SK-N-SH treated with all-trans-retinoic acid at 6 μM for 48 hours (cell line): Measurements from ENCODE around the gene ZNRF4.

Experiments
- ATAC-seq: fragments of 200-7000 bp; cut with Tn5 transposase; 3 replicates; pipeline ENCODE4 v1.9.1; 2020; ENCODE audit warnings: mild to moderate bottlenecking, moderate library complexity
- ARNTL ChIP-seq: fragments of 450-650 bp; formaldehyde crosslinking; IDR thresholded peaks from 2 replicates; pipeline ENCODE4 v1.5.0; 2020; ENCODE audit warnings: low read depth, mild to moderate bottlenecking, moderate library complexity, borderline replicate concordance
- BACH2 ChIP-seq: fragments of 250-450 bp; sonication (Bioruptor Pico); IDR thresholded peaks from 2 replicates; pipeline ENCODE4 v1.9.0; 2021; ENCODE audit warnings: mild to moderate bottlenecking, borderline replicate concordance
- CREB5 ChIP-seq: fragments of 250-450 bp; sonication (Bioruptor Pico); IDR thresholded peaks from 2 replicates; pipeline ENCODE4 v1.5.1; 2020; ENCODE audit warnings: low read depth, mild to moderate bottlenecking, moderate library complexity
- CSDC2 ChIP-seq: fragments of 250-450 bp; sonication (Bioruptor Pico); IDR thresholded peaks from 2 replicates; pipeline ENCODE4 v1.5.0; 2020; ENCODE audit warnings: mild to moderate bottlenecking, moderate library complexity
- CSRNP3 ChIP-seq: fragments of 250-450 bp; sonication (Bioruptor Pico); IDR thresholded peaks from 2 replicates; pipeline ENCODE4 v1.5.1; 2021; ENCODE audit warnings: mild to moderate bottlenecking, moderate library complexity
- ESRRG ChIP-seq: fragments of 250-450 bp; sonication (Bioruptor Pico); IDR thresholded peaks from 2 replicates; pipeline ENCODE4 v1.6.1; 2021; ENCODE audit warnings: mild to moderate bottlenecking
- ISL1 ChIP-seq: fragments of 250-450 bp; sonication (Bioruptor Pico); IDR thresholded peaks from 2 replicates; pipeline ENCODE4 v2.1.2; 2022; ENCODE audit warnings: mild to moderate bottlenecking, moderate library complexity
- OSR1 ChIP-seq: fragments of 250-450 bp; sonication (Bioruptor Pico); IDR thresholded peaks from 2 replicates; pipeline ENCODE4 v1.8.0; 2022; ENCODE audit warnings: moderate library complexity, mild to moderate bottlenecking, inconsistent platforms
- PATZ1 ChIP-seq: fragments of 250-450 bp; sonication (Bioruptor Pico); IDR thresholded peaks from 2 replicates; pipeline ENCODE4 v1.8.0; 2020; ENCODE audit warnings: mild to moderate bottlenecking, moderate library complexity, borderline replicate concordance
- POU6F1 ChIP-seq: fragments of 250-450 bp; sonication (Bioruptor Pico); IDR thresholded peaks from 2 replicates; pipeline ENCODE4 v1.8.0; 2021; ENCODE audit warnings: low read depth, mild to moderate bottlenecking, moderate library complexity, borderline replicate concordance
- PPARA ChIP-seq: fragments of 250-450 bp; sonication (Bioruptor Pico); IDR thresholded peaks from 2 replicates; pipeline ENCODE4 v1.5.0; 2020; ENCODE audit warnings: mild to moderate bottlenecking, borderline replicate concordance
- RARB ChIP-seq: fragments of 250-450 bp; sonication (Bioruptor Pico); IDR thresholded peaks from 2 replicates; pipeline ENCODE4 v1.8.0; 2021; ENCODE audit warnings: mild to moderate bottlenecking, moderate library complexity
- TCF4 ChIP-seq: fragments of 250-450 bp; sonication (Bioruptor Pico); IDR thresholded peaks from 2 replicates; pipeline ENCODE4 v1.8.0; 2021; ENCODE audit warnings: mild to moderate bottlenecking, moderate library complexity, borderline replicate concordance
- TSHZ2 ChIP-seq: fragments of 250-450 bp; sonication (Bioruptor Pico); IDR thresholded peaks from 2 replicates; pipeline ENCODE4 v1.5.0; 2020; ENCODE audit warnings: mild to moderate bottlenecking, moderate library complexity
- ZC3H10 ChIP-seq: fragments of 250-450 bp; sonication (Bioruptor Pico); IDR thresholded peaks from 2 replicates; pipeline ENCODE4 v1.5.1; 2021; ENCODE audit warnings: mild to moderate bottlenecking, moderate library complexity
- ZFP3 ChIP-seq: fragments of 250-450 bp; sonication (Bioruptor Pico); IDR thresholded peaks from 2 replicates; pipeline ENCODE4 v1.5.0; 2020; ENCODE audit warnings: mild to moderate bottlenecking, moderate library complexity
- ZFP30 ChIP-seq: fragments of 450-650 bp; formaldehyde crosslinking; IDR thresholded peaks from 2 replicates; pipeline ENCODE4 v1.5.0; 2022; ENCODE audit warnings: mild to moderate bottlenecking, moderate library complexity
- ZNF565 ChIP-seq: fragments of 450-650 bp; formaldehyde crosslinking; conservative IDR thresholded peaks from 2 replicates; pipeline ENCODE4 v1.5.0; 2020; ENCODE audit warnings: low read depth, mild to moderate bottlenecking, moderate library complexity
- ZNF70 ChIP-seq: fragments of 450-650 bp; formaldehyde crosslinking; IDR thresholded peaks from 2 replicates; pipeline ENCODE4 v1.5.0; 2020; ENCODE audit warnings: mild to moderate bottlenecking, moderate library complexity
- ZNF8 ChIP-seq: fragments of 450-650 bp; formaldehyde crosslinking; IDR thresholded peaks from 2 replicates; pipeline ENCODE4 v1.5.0; 2020; ENCODE audit warnings: mild to moderate bottlenecking, moderate library complexity

Gene ZNRF4

GRCh38 chr19:5439452-5439851 is 15.8 kb upstream of the ZNRF4 start:
- no peak for ATAC-seq
- TF ChIP-seq TCF4 (no peak), ZNF8 (CRISPR knock-in tag) (peak; percentile 29; the same call in 1 of the 2 replicates)

- ATAC-seq: no peak
- TF ChIP-seq TSHZ2 (no peak), TCF4 (no peak), ZFP30 (no peak), CSRNP3 (no peak), OSR1 (no peak), POU6F1 (CRISPR knock-in tag) (no peak), ZNF565 (CRISPR knock-in tag) (no peak), ZFP3 (CRISPR knock-in tag) (no peak), ARNTL (CRISPR knock-in tag) (no peak), ESRRG (CRISPR knock-in tag) (no peak), ZNF70 (CRISPR knock-in tag) (no peak), ISL1 (CRISPR knock-in tag) (no peak), PPARA (no peak), ZC3H10 (CRISPR knock-in tag) (no peak)
Measured at GRCh38 chr19:5440299-5440698, 14.9 kb upstream of the ZNRF4 start.

GRCh38 chr19:5443723-5444122 is 11.5 kb upstream of the ZNRF4 start:
- no peak for ATAC-seq
- no peak for TF ChIP-seq CREB5
- TF ChIP-seq ZNF565 (CRISPR knock-in tag): no peak
- TF ChIP-seq CSRNP3: no peak
- no peak for TF ChIP-seq CSDC2 (CRISPR knock-in tag)
- TF ChIP-seq RARB (CRISPR knock-in tag): no peak
- TF ChIP-seq OSR1: no peak
- no peak for TF ChIP-seq PATZ1
- TF ChIP-seq BACH2 (CRISPR knock-in tag): no peak
- no peak for TF ChIP-seq ZNF70 (CRISPR knock-in tag)
- no peak for TF ChIP-seq ZFP30
- no peak for TF ChIP-seq PPARA
